Naive thymus-derived CD8-positive, alpha-beta T cell (primary cell): ENCODE data around the gene PARD6B. TPM values are rescaled to one million over a fixed set of nuclear protein-coding genes. Genes with fewer than 3 reads are reported as not detected.

Experiments
- ATAC-seq, 2 donors: fragments of 150-1000 bp; cut with Tn5 transposase in 1 of 2; sonication (Bioruptor Pico), chemical (Tn5 transposase) in 1 of 2; 1 replicate in 1 of 2; 2 replicates in 1 of 2; pipeline ENCODE4 v1.10.0; 2021; ENCODE audit warnings: mild to moderate bottlenecking in 2 of 2, moderate library complexity in 2 of 2
- POLR2A ChIA-PET: fragments of 350-600 bp; sonication (Branson Sonifier 250); formaldehyde crosslinking; loops from one replicate; lab custom pipeline; 2021; ENCODE audit warnings: antibody characterized with exemption; lab: Charles Lee
- DNase-seq, 10 donors: peaks; one replicate each; pipeline versions ENCODE4 v3.0.0 to v3.0.0-alpha.2; 2020 to 2022
- H3K27ac Mint-ChIP-seq, 10 donors: one replicate each; pipeline ENCODE4 v1.8.0; 2020 to 2022; ENCODE audit warnings: mild to moderate bottlenecking in 10 of 10, mixed read lengths in 10 of 10, moderate library complexity in 4 of 10, inconsistent platforms in 1 of 10
- H3K27me3 Mint-ChIP-seq, 5 donors: one replicate each; pipeline ENCODE4 v1.8.0; 2021 to 2022; ENCODE audit warnings: mixed read lengths in 5 of 5
- H3K36me3 Mint-ChIP-seq, 3 donors: one replicate each; pipeline ENCODE4 v1.8.0; 2020 to 2022; ENCODE audit warnings: mixed read lengths in 3 of 3, mild to moderate bottlenecking in 2 of 3, inconsistent platforms in 1 of 3
- H3K4me1 Mint-ChIP-seq, 4 donors: one replicate each; pipeline ENCODE4 v1.8.0; 2021 to 2022; ENCODE audit warnings: mixed read lengths in 4 of 4
- H3K4me3 Mint-ChIP-seq, 10 donors: one replicate each; pipeline ENCODE4 v1.8.0; 2020 to 2022; ENCODE audit warnings: mild to moderate bottlenecking in 10 of 10, mixed read lengths in 10 of 10, moderate library complexity in 6 of 10, inconsistent platforms in 1 of 10
- H3K9me3 Mint-ChIP-seq, 9 donors: one replicate each; pipeline ENCODE4 v1.8.0; 2020 to 2022; ENCODE audit warnings: mixed read lengths in 9 of 9, mild to moderate bottlenecking in 3 of 9, inconsistent platforms in 1 of 9, moderate library complexity in 1 of 9
- polyA plus RNA-seq, 3 donors: library from polyadenylated mRNA; unstranded; fragments of 300-500 nt; fragmentation: Illumina TruSeq; gene quantifications; one replicate each; pipeline ENCODE4 v1.2.3, GENCODE V29; 2021
- total RNA-seq, 8 experiments: library from RNA in 2 of 8; stranded (reverse) in 2 of 8; gene quantifications; one replicate each; pipeline ENCODE4 v1.2.3 and lab custom pipeline; 2021 to 2026

The PARD6B gene
- total and polyA plus RNA-seq, 5 experiments from 2014 or later: 0.49 to 12.0 (median 2.0) TPM

- H3K9me3 Mint-ChIP-seq: no peaks in the 10 kb centered on the region
- peak overlapping the region in 5 of 10 donors; percentile 1 to 44 (median 5) for H3K27ac Mint-ChIP-seq
- ATAC-seq: no peak
- no peaks in the 10 kb centered on the region for H3K27me3 Mint-ChIP-seq
- no peak overlapping the region for H3K4me3 Mint-ChIP-seq
- peaks cover 0 to 36% (median 0%) of the 10 kb centered on the region in 3 donors for H3K36me3 Mint-ChIP-seq
- peaks cover 9 to 26% (median 17%) of the 10 kb centered on the region in 4 donors for H3K4me1 Mint-ChIP-seq
- POLR2A ChIA-PET: interaction anchor here (0.6 to 1.0 kb wide), 3 partner anchors 14 to 555 kb away, joined by 3 to 4 read pairs (median 3); partner anchors contain the start of genes CEBPB and PARD6B
- DNase-seq: no peak
Measured at GRCh38 chr20:50745634-50746137, 14.3 kb downstream of the PARD6B start.

GRCh38 chr20:50746138-50746940 is 15.0 kb downstream of the PARD6B start:
- no peak for ATAC-seq

GRCh38 chr20:50747275-50747674 is 15.9 kb downstream of the PARD6B start:
- Mint-ChIP-seq H3K9me3 (no peaks in the 10 kb centered on the region), H3K27me3 (no peaks in the 10 kb centered on the region), H3K4me1 (peaks cover 6 to 17% (median 11%) of the 10 kb centered on the region in 4 donors), H3K4me3 (peak overlapping the region in 5 of 10 donors; percentile 1 to 37 (median 3)), H3K36me3 (peaks cover 0 to 33% (median 0%) of the 10 kb centered on the region in 3 donors), H3K27ac (peak overlapping the region in 6 of 10 donors; percentile 11 to 84 (median 62))
- DNase-seq (no peak), ATAC-seq (no peak)
- POLR2A ChIA-PET: no interaction called here

More at GRCh38 chr20:50746138-50746940, 15.0 kb downstream of the PARD6B start:
- no peaks in the 10 kb centered on the region for H3K9me3 Mint-ChIP-seq
- H3K4me1 Mint-ChIP-seq: peaks cover 6 to 19% (median 12%) of the 10 kb centered on the region in 4 donors
- no peak overlapping the region for H3K4me3 Mint-ChIP-seq
- no peak for DNase-seq
- peaks cover 0 to 30% (median 0%) of the 10 kb centered on the region in 3 donors for H3K36me3 Mint-ChIP-seq
- POLR2A ChIA-PET: interaction anchor here (0.6 to 1.0 kb wide), 3 partner anchors 15 to 555 kb away, joined by 3 to 4 read pairs (median 3); partner anchors contain the start of genes CEBPB and PARD6B
- H3K27me3 Mint-ChIP-seq: no peaks in the 10 kb centered on the region
- peak overlapping the region in 4 of 10 donors; percentile 5 to 44 (median 42) for H3K27ac Mint-ChIP-seq

- no peaks in the 10 kb centered on the region for H3K27me3 Mint-ChIP-seq
- ATAC-seq (no peak), DNase-seq (no peak)
- H3K4me1 Mint-ChIP-seq: peaks cover 6 to 17% (median 10%) of the 10 kb centered on the region in 4 donors
- peaks cover 0 to 25% (median 0%) of the 10 kb centered on the region in 3 donors for H3K36me3 Mint-ChIP-seq
- POLR2A ChIA-PET: interaction anchor here (0.7 to 2.1 kb wide), 2 partner anchors 19 to 634 kb away, joined by 3 to 11 read pairs; partner anchors contain the start of gene PARD6B
- no peak overlapping the region for H3K4me3 Mint-ChIP-seq
- no peaks in the 10 kb centered on the region for H3K9me3 Mint-ChIP-seq
- no peak overlapping the region for H3K27ac Mint-ChIP-seq
Measured at GRCh38 chr20:50750145-50750671, 18.8 kb downstream of the PARD6B start.

GRCh38 chr20:50753152-50753551 is 21.8 kb downstream of the PARD6B start:
- no peak for ATAC-seq
- Mint-ChIP-seq H3K4me1 (peaks cover 0 to under 1% (median 0%) of the 10 kb centered on the region in 4 donors), H3K27ac (no peak overlapping the region), H3K9me3 (no peaks in the 10 kb centered on the region), H3K27me3 (no peaks in the 10 kb centered on the region), H3K36me3 (peaks cover 0 to 15% (median 0%) of the 10 kb centered on the region in 3 donors), H3K4me3 (no peak overlapping the region)
- no peak for DNase-seq
- POLR2A ChIA-PET: no interaction called here

GRCh38 chr20:50754420-50754819 is 23.0 kb downstream of the PARD6B start:
- DNase-seq (no peak), ATAC-seq (no peak)
- Mint-ChIP-seq H3K4me1 (no peaks in the 10 kb centered on the region), H3K27me3 (no peaks in the 10 kb centered on the region), H3K4me3 (no peak overlapping the region), H3K9me3 (no peaks in the 10 kb centered on the region), H3K36me3 (peaks cover 0 to 14% (median 0%) of the 10 kb centered on the region in 3 donors), H3K27ac (no peak overlapping the region)
- POLR2A ChIA-PET: no interaction called here

GRCh38 chr20:50756447-50756846 is 25.1 kb downstream of the PARD6B start:
- DNase-seq (no peak), ATAC-seq (no peak)
- Mint-ChIP-seq H3K27me3 (peaks cover 0 to 2% (median 0%) of the 10 kb centered on the region in 5 donors), H3K27ac (no peak overlapping the region), H3K4me1 (no peaks in the 10 kb centered on the region), H3K9me3 (no peaks in the 10 kb centered on the region), H3K36me3 (peaks cover 0 to 6% (median 0%) of the 10 kb centered on the region in 3 donors), H3K4me3 (no peak overlapping the region)
- POLR2A ChIA-PET: no interaction called here

- Mint-ChIP-seq H3K9me3 (no peaks in the 10 kb centered on the region), H3K4me1 (no peaks in the 10 kb centered on the region), H3K27me3 (peaks cover 0 to 3% (median 0%) of the 10 kb centered on the region in 5 donors), H3K36me3 (no peaks in the 10 kb centered on the region), H3K4me3 (no peak overlapping the region), H3K27ac (peak overlapping the region in 1 of 10 donors; percentile 22)
- DNase-seq (no peak), ATAC-seq (no peak)
- POLR2A ChIA-PET: interaction anchor here (0.6 kb wide), 1 partner anchor 1693 kb away, joined by 7 read pairs; no protein-coding TSS in a partner anchor
Measured at GRCh38 chr20:50758469-50758868, 27.1 kb downstream of the PARD6B start.

GRCh38 chr20:50758992-50759391 is 27.6 kb downstream of the PARD6B start:
- H3K27ac Mint-ChIP-seq: peak overlapping the region in 1 of 10 donors; percentile 40
- DNase-seq: no peak
- H3K36me3 Mint-ChIP-seq: no peaks in the 10 kb centered on the region
- POLR2A ChIA-PET: no interaction called here
- no peaks in the 10 kb centered on the region for H3K4me1 Mint-ChIP-seq
- no peak for ATAC-seq
- no peak overlapping the region for H3K4me3 Mint-ChIP-seq
- H3K27me3 Mint-ChIP-seq: peaks cover 0 to 3% (median 0%) of the 10 kb centered on the region in 5 donors
- H3K9me3 Mint-ChIP-seq: no peaks in the 10 kb centered on the region

- H3K36me3 Mint-ChIP-seq: no peaks in the 10 kb centered on the region
- no peaks in the 10 kb centered on the region for H3K4me1 Mint-ChIP-seq
- no peaks in the 10 kb centered on the region for H3K9me3 Mint-ChIP-seq
- H3K27me3 Mint-ChIP-seq: peaks cover 0 to 3% (median 0%) of the 10 kb centered on the region in 5 donors
- H3K4me3 Mint-ChIP-seq: no peak overlapping the region
- ATAC-seq: no peak
- H3K27ac Mint-ChIP-seq: peak overlapping the region in 1 of 10 donors; percentile 40
- POLR2A ChIA-PET: no interaction called here
- DNase-seq: no peak
Measured at GRCh38 chr20:50759678-50760077, 28.3 kb downstream of the PARD6B start.

GRCh38 chr20:50762045-50762422 is 30.7 kb downstream of the PARD6B start:
- Mint-ChIP-seq H3K27me3 (peaks cover 0 to 3% (median 0%) of the 10 kb centered on the region in 5 donors), H3K4me3 (no peak overlapping the region), H3K4me1 (no peaks in the 10 kb centered on the region), H3K27ac (no peak overlapping the region), H3K36me3 (no peaks in the 10 kb centered on the region), H3K9me3 (no peaks in the 10 kb centered on the region)
- POLR2A ChIA-PET: no interaction called here
- ATAC-seq (no peak), DNase-seq (no peak)

GRCh38 chr20:50762435-50763220 is 31.2 kb downstream of the PARD6B start:
- Mint-ChIP-seq H3K9me3 (no peaks in the 10 kb centered on the region), H3K27me3 (peaks cover 0 to 9% (median 3%) of the 10 kb centered on the region in 5 donors), H3K36me3 (no peaks in the 10 kb centered on the region), H3K27ac (no peak overlapping the region), H3K4me1 (no peaks in the 10 kb centered on the region), H3K4me3 (no peak overlapping the region)
- DNase-seq: no peak
- POLR2A ChIA-PET: no interaction called here
- no peak for ATAC-seq
